GM12874 (cell line): Measurements from ENCODE around the gene ARV1.

ENCODE experiments used
- CTCF ChIP-seq: IDR thresholded peaks from 2 replicates; pipeline ENCODE4 v1.5.1; 2011; ENCODE audit warnings: low read depth, mild to moderate bottlenecking, control low read depth, low read length, moderate library complexity; ENCODE audit not compliant: insufficient read depth

Gene ARV1

GRCh38 chr1:230964896-230965295 is 14.0 kb upstream of the ARV1 start:
- TF ChIP-seq CTCF, result no peak

GRCh38 chr1:230965535-230965934 is 13.4 kb upstream of the ARV1 start:
- no peak for TF ChIP-seq CTCF

GRCh38 chr1:230966358-230966873 is 12.5 kb upstream of the ARV1 start:
- no peak for TF ChIP-seq CTCF

- TF ChIP-seq CTCF, result no peak
Measured at GRCh38 chr1:230970432-230970831, 8.5 kb upstream of the ARV1 start.

GRCh38 chr1:230971771-230972170 is 7.1 kb upstream of the ARV1 start:
- no peak for TF ChIP-seq CTCF

- no peak for TF ChIP-seq CTCF
Measured at GRCh38 chr1:230972855-230973271, 6.0 kb upstream of the ARV1 start.

- TF ChIP-seq CTCF, result no peak
Measured at GRCh38 chr1:230975636-230976035, 3.3 kb upstream of the ARV1 start.
